ENCODE results near the gene CRABP1.

CRABP1 gene

DNA sequence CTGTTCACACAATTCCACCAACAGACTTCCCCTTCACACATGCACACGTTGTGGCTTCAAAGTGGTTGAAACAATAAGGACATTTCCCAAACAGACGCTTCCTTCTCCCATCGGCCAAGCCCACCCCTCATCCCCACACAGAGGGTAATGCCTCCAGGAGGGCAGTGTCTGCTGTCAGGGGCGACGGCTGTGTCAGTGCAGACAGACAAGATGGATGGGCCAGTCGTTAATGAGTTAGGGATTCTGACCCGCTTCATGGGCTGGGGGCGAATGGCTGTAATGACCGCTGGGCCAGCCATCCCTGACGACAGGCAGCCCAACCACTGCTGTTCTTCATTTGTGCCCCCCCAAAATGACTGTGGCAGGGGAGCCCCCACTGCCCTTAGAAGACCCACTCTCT, 20.6 kb upstream of the CRABP1 start:
- no peak for DNase-seq

- DNase-seq = no peak
These were observed 20.0 kb upstream of the CRABP1 start for GRCh38 chr15:78320183-78320582.

GRCh38 chr15:78321041-78321570, 19.0 kb upstream of the CRABP1 start:
- no peak for DNase-seq

DNA sequence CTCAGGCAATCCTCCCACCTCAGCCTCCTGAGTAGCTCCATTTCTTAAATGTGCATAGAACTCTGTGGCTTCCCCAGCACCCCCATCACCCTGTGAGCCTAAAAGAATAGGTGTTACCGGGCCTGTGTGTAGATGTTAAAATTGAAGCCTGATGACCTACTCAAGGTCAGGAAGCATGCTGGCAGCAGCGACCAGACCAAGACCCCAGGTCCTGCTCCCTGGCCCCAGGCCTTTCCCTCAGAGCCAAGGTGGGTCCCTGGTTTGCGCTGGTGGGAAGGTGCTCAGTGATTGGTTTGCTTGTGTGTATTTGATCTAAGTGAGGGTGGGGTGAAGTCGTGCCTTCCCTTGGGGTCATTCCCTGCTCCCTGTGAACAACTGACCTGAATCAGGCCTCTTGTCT, 18.4 kb upstream of the CRABP1 start:
- no peak for DNase-seq

GRCh38 chr15:78322243-78322642, 17.9 kb upstream of the CRABP1 start:
- no peak for DNase-seq

DNA sequence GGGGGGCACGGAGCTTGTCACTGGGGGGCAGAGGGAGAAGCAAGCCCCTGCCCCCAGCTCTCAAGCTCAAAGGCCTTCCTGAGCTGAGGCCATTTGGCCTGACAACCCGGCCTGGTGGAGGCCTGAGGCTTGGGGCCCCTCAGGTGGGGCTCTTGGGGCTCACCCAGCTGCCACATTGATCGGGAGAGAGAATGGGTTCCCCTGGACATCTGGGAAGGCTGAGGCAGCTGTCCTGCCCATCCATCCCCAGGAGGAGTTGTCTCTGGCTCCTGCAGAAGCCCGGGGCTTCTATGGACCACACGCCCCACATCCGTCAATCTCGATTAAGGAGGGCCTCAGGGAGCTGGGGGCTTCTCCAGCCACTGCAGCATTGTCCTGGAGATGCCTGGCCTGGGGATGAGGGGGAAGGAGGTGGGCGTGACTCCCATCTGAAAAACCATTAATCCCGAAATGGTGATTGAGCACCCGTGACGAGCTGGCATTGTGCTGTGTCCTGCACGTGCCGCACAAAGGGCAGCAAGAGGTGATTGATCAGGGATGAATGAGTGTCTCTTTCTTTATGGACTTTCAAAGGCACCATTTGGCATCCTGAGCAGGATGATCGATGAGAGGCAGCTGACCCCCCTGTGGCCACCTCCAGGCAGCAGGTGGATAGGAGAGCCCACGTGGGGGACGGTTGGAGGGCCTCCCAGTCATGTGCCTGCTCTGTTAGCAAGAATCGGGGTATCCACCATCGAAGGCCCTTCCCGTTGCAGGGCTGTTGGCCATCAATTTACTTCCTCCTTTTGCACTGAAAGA, 17.2 kb upstream of the CRABP1 start:
- no peak for DNase-seq

DNA sequence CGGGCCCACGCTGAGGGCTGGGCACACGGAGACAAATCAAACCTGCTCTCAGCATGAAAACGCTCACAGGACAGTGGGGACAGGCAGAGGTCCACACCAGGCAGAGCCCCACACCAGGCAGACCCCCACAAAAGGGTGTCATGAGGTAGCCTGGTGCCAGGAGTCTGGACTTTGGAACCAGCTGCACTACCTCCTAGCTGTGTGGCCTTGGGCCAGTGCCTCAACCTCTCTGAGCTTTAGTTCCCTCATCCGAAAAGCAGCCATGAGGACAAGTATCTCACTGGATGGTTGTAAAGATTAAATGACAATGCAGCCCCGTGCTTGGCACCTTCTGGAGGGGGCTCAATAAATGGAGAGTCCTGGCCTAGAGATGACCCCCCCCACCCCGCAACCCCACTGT, 16.5 kb upstream of the CRABP1 start:
- DNase-seq = no peak

- no peak for DNase-seq
These were observed 16.0 kb upstream of the CRABP1 start for GRCh38 chr15:78324144-78324543.

DNA sequence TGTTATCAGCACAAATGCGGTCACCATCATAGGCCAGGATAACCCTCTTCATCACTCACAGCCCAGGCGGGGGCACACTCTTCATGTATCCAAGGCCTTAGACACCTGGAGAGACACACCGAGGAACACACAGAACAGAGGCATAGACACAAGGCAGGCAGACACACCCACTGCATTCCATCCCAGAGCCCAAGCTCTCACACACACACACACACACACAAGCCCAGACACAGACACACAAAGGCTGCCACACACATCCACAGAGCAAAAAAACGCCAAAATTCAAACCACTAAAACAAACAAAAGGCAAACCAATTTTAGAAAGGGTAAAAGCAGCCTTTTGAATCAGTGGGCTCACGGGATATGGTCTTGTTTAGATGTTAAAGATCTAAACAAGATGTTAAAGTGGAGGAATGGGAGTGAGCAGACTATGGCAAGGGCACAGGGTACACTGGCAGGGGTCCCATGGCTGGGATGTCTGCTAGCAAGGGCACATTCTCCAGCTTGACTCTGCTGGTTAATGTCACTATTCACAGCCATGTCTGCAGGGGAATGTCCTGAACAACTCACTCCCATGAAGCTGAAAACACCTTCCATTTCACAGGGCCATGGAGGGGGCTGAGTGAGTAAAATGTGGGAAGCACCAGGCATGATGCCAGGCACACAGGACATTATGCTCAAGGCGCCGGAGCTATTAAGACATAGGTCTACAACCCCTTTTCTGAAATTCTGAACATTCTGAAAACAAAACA, 14.9 kb upstream of the CRABP1 start:
- no peak for DNase-seq

GRCh38 chr15:78327466-78327865, 12.7 kb upstream of the CRABP1 start:
- DNase-seq = no peak

GRCh38 chr15:78329625-78330024, 10.5 kb upstream of the CRABP1 start:
- DNase-seq = no peak

GRCh38 chr15:78334845-78335244, 5.3 kb upstream of the CRABP1 start:
- DNase-seq = no peak

GRCh38 chr15:78335985-78336384, 4.2 kb upstream of the CRABP1 start:
- no peak for DNase-seq

GRCh38 chr15:78338781-78339180, 1.4 kb upstream of the CRABP1 start:
- no peak for DNase-seq

DNA sequence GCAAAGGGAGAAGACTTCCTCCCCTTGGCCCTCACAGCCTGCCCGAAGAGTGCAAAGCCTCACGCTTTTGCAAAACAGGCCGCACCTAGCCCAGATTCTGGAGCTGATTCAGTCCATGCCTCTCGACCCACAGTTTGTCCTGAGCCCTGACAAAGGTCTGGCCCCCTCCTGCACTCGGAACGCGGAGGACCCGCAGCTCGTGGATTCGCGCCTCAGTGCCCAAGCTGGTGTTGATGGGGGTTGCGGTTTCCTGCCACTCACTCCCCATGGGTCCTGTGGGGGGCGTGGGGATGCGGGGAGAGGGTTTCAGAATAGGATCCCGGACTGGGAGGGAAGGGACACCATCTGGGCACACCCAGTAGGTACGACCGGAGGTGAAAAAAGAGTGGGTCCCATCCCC, 594 bp upstream of the CRABP1 start:
- DNase-seq = no peak

GRCh38 chr15:78341057-78341987, 1.2 kb downstream of the CRABP1 start:
- DNase-seq = no peak

DNA sequence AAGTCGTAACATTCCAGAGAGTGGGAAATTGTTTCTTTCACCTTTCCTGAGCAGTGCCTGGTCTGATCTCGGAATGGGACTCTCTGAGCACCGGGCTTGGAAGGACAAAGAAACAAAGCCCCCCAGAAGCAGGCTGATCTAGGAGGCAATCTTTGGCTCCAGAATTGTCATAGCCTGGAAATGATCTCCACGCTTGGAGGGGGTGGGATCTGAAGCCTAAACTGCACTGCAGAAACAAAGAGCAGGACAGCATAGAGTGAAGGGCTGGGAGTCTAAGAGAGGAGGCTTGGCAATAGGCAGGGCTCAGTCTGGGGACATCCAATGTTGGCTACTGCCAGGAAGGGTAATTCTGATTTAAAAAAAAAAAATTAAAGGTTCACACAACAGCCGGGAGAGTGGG, 1.9 kb downstream of the CRABP1 start:
- DNase-seq = no peak

DNA sequence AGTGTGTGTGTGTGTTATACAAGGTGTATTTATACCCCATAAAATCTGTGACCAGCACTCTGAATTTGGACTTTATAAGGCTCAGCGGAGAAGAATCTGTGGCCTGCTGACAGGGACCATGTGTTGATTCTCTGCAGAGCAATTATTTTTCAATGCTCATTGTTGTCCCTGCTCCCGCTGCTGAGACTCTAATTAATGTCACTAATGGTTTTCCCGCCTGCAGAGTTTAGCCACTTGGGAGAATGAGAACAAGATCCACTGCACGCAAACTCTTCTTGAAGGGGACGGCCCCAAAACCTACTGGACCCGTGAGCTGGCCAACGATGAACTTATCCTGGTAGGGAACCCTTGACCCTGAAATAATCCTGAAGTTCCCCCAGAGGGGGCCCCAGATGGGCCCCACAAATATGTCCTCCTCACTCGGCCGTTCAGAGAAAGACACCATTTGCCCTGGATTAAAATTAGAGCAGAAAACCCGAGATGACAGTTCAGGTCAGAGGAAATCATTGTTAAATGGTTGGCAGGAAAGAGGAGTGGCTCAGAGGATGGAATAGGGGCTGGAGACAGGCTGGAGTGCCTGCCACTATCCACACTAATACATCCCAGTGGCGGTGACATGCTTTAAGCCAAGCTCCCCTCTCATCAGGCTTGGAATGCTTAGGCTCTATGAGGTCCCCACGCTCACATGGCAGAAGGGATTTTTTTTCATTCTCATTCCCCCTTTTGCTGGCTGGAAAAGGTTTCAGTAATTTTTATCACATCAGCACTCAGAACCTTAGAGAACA, 3.3 kb downstream of the CRABP1 start:
- DNase-seq = no peak

DNA sequence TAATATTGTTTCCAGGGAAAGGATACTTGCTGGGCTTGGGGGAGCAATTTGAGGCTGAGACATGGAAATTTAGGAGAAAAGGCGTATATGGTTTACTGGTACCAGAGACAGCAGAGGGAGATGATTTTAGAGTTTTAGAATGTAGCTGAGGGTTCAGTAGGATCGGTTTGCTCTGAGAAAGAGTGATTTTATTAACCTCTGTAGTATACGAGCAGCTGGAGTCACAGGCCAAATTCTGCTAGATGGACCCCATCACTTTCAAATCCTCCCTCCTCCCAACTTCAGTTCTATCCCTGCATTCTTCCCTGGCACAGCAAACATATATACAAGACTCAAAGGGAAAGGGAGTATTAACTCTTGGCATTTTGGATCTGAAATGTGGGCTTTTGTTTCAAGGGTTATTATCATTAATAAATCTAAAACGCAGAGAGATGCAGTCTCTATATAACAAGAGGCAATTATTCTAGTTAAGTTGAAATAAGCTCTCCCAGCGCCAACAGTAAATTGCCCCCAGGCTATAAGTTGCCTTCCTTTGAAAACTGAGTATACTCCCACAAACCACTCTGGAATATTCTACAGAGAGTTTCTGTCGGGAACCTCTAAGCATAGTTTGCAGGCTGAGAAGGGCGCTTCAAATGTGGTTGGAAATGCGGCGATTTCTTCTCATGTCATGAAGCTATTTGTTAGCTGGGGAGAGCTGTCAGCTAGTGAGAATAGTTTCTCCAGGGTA, 5.4 kb downstream of the CRABP1 start:
- no peak for DNase-seq

DNA sequence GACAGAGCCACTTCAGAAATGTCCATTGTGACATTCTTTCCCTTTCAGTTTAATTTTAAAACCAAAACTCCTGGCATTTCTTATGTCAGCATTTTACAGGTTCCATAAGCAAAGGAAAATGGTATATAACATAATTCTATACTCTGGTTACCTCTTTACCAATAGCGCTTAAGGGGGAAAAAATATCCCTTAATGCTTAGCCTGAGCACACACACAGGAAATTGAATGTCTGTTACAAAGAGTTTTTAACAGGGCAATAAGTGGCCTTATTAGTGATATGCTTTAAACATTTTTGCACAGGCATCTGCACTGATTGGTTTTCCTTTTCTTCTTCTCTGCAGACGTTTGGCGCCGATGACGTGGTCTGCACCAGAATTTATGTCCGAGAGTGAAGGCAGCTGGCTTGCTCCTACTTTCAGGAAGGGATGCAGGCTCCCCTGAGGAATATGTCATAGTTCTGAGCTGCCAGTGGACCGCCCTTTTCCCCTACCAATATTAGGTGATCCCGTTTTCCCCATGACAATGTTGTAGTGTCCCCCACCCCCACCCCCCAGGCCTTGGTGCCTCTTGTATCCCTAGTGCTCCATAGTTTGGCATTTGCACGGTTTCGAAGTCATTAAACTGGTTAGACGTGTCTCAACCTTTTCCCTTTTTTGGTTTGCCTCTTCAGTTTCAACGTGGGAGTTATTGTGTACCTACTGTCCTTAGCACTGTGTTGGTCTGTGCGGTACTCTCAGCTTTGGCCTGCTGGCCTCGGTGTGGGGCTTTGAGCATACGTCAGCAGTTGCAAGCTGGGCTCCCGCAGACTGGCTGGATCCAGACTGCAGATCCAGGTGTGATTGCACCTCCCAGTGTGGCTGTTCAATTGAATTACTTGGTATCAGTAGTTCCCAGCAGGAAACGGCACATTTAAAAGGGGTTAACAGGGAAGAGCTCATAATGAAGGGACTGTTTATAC, 7.7 kb downstream of the CRABP1 start:
- DNase-seq = no peak
